Measurements from ENCODE around the gene ABCA4. TPM values are rescaled to one million over a fixed set of nuclear protein-coding genes. Genes with fewer than 3 reads are reported as not detected.

Gene ABCA4
- polyA plus RNA-seq, 1 experiment, result 0.25 TPM

- peak; percentile 48 for DNase-seq (ENCODE audit: low read depth)
- ChIA-PET CTCF (interaction anchor here (1.3 to 3.5 kb wide), 5 partner anchors 9 to 80 kb away, joined by 4 to 15 read pairs (median 6); partner anchors contain the start of gene GCLM), POLR2A (interaction anchor here (0.6 to 0.7 kb wide), 2 partner anchors 32 to 423 kb away, joined by 3 read pairs; no protein-coding TSS in a partner anchor)
- TF ChIP-seq CTCF (IDR thresholded peaks at IDR 0.05; ENCODE audit: insufficient read depth, low read depth, low read length), result no peak
- Histone ChIP-seq H3K27me3 (ENCODE audit: control insufficient read depth, insufficient read depth, low read length) (no peaks in the 10 kb centered on the region; the same call in 1 of the 2 replicates), H3K4me3 (ENCODE audit: low read depth, low read length) (no peak overlapping the region), H3K36me3 (ENCODE audit: control insufficient read depth, insufficient read depth, low read length) (no peaks in the 10 kb centered on the region)
Measured at GRCh38 chr1:93988634-93989350, 132.2 kb downstream of the ABCA4 start.

- ChIA-PET CTCF (interaction anchor here (1.0 to 2.9 kb wide), 6 partner anchors 8 to 864 kb away, joined by 3 to 15 read pairs (median 6); partner anchors contain the start of gene GCLM), POLR2A (no interaction called here)
- Histone ChIP-seq H3K36me3 (ENCODE audit: control insufficient read depth, insufficient read depth, low read length) (no peaks in the 10 kb centered on the region), H3K27me3 (ENCODE audit: control insufficient read depth, insufficient read depth, low read length) (no peaks in the 10 kb centered on the region), H3K4me3 (ENCODE audit: low read depth, low read length) (no peak overlapping the region)
- DNase-seq (ENCODE audit: low read depth), result no peak
- TF ChIP-seq CTCF (IDR thresholded peaks at IDR 0.05; ENCODE audit: insufficient read depth, low read depth, low read length), result no peak
Measured at GRCh38 chr1:93981274-93981667, 139.7 kb downstream of the ABCA4 start.

- TF ChIP-seq CTCF (IDR thresholded peaks at IDR 0.05; ENCODE audit: insufficient read depth, low read depth, low read length), result peak; percentile 26; the same call in 1 of the 2 replicates
- CTCF ChIA-PET, result interaction anchor here (1.0 to 2.9 kb wide), 10 partner anchors 8 to 865 kb away, joined by 3 to 15 read pairs (median 6); partner anchors contain the start of gene GCLM
Measured at GRCh38 chr1:93980320-93981273, 140.4 kb downstream of the ABCA4 start.

GRCh38 chr1:93979718-93980319, 141.1 kb downstream of the ABCA4 start:
- no peaks in the 10 kb centered on the region for H3K27me3 ChIP-seq (ENCODE audit: control insufficient read depth, insufficient read depth, low read length)
- peak; percentile 74 for DNase-seq (ENCODE audit: low read depth)
- no peak for TF ChIP-seq CTCF (IDR thresholded peaks at IDR 0.05; ENCODE audit: insufficient read depth, low read depth, low read length)
- no peak overlapping the region for H3K4me3 ChIP-seq (ENCODE audit: low read depth, low read length)
- POLR2A ChIA-PET, result no interaction called here
- CTCF ChIA-PET, result interaction anchor here (0.6 to 2.9 kb wide), 8 partner anchors 9 to 1090 kb away, joined by 3 to 15 read pairs (median 4); partner anchors contain the start of gene GCLM
- no peaks in the 10 kb centered on the region for H3K36me3 ChIP-seq (ENCODE audit: control insufficient read depth, insufficient read depth, low read length)

More at GRCh38 chr1:93980320-93981273, 140.4 kb downstream of the ABCA4 start:
- Histone ChIP-seq H3K36me3 (ENCODE audit: control insufficient read depth, insufficient read depth, low read length) (no peaks in the 10 kb centered on the region), H3K4me3 (ENCODE audit: low read depth, low read length) (no peak overlapping the region), H3K27me3 (ENCODE audit: control insufficient read depth, insufficient read depth, low read length) (no peaks in the 10 kb centered on the region)
- no peak for DNase-seq (ENCODE audit: low read depth)
- POLR2A ChIA-PET, result no interaction called here
